Stromal cell of bone marrow (primary cell): ENCODE data around the gene KDM5A.
"Not testable (repeated sequence)": the region's sequence is repeated elsewhere in the genome, so short reads cannot be mapped to it uniquely, and the experiment has no call there.

Source experiments
- DNase-seq: peaks from one replicate; pipeline ENCODE4 v3.0.0-alpha.2; 2012; ENCODE audit warnings: low read depth

The KDM5A gene

DNA sequence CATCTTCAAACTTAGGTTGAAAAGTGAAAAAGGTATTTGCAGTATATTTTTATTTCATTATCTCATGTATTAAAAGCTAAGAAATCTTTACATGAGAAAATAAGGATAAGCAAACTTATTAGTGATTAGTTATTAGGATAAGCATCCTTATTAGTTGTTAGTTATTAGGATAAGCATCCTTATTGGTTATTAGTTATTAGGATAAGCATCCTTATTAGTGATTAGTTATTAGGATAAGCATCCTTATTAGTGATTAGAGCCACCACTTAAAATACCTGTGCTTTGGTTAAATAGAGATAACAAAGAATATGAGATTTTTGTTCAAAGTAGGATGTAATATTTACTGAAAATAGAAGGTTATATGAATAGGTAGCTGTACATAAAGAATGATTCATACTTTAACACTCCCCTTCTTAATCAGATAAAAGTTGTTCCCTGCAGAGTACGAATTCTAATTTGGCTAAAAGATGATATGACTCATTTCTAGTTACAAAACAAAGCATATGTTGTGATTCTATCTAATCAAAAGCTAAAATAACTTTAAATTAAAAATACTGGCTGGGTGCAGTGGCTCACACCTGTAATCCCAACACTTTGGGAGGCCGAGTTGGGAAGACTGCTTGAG is 56.4 kb downstream of the KDM5A start:
- no peak for DNase-seq

DNA sequence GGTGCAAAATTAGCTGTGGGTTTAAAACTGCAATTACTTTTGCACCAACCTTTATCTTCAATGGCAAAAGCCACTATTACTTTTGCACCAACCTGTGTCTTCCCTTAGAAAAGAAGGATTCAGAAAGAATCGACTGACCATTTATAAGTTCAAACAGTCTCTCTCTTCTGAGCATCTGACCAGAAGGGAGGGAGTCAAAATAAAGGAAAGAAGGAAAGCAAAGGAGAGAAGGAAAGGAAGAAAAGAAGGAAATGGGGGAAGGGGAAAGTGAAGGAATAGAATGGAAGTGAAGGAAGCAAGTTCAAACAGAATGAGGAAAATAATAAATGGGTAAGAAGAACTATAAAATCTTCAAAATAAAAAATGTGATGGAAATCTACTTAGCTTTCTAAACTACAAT is 57.8 kb downstream of the KDM5A start:
- DNase-seq: no peak

DNA sequence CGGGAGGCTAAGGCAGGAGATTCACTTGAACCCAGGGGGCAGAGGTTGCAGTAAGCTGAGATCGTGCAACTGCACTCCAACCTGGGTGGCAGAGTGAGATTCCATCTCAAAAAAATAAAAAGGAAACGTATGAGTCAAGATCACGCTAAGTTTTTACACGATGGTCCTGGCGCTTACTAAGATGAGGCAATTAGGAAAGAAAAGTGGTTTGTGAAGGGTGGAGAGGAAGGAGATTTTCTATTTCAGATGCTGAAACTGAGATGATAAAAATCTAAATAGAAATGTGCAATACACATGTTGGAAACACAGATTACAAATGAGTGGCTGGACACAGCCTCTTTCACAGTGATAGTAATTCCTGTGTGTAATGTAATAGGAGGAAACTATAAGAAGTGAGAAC is 63.2 kb downstream of the KDM5A start:
- no peak for DNase-seq

DNA sequence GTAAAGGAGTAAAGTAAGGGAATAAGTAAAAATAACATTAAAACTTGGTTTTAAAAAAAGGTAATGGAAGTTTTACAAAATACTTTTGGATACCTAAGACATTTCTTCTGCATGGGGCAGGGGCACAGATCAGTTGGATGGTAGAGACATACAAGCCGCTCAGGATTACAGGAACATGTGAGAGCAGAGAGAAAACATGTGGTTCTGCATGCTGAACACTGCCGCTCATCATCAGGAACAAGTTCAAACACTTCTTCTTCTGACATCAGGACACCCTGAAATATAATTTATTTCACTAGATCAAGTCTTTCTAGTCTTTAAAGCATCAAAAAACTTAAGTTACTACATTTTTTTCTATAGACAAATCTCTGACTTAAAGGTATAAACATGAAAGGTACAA is 65.6 kb downstream of the KDM5A start:
- DNase-seq: no peak

DNA sequence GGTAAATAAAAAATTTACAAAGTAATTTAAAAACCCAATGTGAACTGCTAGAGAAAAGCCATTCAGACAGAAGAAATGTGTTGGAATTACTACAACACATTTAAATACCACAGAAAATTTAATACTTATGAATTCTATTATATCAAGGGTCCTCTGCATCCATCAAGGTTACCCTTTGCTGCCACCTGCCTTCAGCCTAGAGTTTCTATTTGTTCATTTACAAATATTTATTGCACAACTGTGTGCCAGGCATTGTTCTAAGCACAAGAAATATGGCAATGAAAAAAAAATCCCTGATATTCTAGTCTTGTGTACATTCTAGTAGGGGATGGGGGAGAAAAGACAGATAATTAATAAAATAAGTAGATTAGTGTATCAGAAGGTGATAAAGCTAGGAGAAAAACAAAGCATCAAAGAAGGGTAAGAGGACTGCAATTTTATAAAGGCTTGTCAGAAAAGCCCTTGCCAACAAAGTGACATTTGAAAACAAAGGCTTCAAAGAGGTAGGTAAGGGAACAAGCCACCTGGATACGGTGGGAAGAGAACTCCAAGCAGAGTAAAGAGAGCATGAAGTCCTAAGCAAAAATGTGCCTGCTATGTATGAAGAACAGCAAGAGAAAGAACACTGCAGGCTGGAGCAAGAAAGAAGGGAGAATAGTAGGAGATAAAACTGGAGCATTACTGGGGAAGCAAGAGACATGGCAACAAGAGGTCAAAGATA is 67.4 kb downstream of the KDM5A start:
- DNase-seq: no peak

DNA sequence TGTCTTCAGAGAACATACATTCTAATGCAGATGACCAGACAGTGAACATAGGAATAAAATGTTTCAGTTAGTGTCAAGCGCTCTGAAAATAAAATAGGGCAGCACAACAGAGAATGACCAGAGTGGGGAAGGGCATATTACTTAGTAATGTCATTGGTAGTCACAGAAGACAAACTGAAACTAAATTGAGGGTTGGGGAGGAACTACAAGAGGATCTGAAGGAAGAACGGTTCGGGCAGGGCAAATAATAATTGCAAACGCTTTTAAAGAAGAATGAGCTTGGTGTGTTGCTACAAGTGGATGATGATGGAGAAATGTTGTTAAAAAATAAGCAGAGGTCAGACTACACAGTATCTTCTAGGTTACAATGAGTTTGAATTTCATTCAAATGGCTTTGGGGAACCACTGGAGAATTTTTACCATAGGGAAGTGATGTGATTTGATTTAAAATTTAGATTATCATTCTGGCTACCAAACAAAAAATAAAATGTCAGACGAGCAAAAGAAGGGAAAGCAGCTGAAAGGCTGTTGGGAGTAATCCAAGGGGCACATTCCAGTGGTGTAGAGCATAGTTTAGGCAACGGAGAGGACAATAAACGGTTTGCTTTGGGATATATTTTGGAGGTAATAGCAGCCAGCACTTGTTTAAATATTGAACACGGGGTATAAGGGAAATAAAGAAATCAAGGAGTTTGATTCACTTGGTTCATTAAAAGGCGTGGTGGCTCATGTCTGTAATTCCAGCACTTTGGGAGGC is 70.2 kb downstream of the KDM5A start:
- DNase-seq: no peak

DNA sequence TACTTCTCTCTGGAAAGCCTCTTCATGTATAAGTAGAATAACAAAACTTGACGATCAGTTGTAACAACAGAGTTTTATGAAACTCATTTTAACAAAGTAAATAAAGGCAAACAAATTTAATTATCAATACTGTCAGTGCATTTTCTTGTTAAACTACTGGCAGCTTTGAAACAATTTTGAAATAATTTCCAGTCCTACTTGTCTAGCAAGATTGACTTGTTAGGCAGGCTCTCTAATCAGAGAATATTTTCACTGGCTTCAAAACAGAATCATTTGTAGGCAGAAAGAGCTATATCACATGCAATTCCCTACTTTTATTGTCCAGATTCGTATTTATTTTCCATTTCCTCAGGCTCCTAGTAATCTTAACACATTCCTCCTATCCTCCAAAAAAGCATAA is 80.6 kb downstream of the KDM5A start:
- DNase-seq: no peak

DNA sequence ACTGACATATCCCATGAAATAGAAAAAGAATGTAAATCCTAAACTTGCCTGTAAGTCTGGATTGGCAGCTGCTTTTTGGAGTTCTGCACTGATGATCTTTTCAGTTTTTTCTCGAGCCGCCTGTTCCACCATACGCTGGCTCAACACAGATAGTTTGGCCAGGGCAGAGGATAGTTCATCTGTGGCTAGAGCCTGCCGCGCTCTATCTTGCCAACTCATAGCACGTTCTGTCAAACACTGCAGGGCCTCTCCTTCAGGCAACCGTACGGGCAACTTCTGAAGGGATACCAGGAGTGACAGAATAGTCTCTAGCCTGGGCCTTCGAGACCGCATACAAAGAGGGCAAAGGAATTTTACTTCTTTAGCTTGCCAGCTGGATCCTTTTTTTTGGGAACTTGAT is 81.7 kb downstream of the KDM5A start:
- DNase-seq: no peak

DNA sequence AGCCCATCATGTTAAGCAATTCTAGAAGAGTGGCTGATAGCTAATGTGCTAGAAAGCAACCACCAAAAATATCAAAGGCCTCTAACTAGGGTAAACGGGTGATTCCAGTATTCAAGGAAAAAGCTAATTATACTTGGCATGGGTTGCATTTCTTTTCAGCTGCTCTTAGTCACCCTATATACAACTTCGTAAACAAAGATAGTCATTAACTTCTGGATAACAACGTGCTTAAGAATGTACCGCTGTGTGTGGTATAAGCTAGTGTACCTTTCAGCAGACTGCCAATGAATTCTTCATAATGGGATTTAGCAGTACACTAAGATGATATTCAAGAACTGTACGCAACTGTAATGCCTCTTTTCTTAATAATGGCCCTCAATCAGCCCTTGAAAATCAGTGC is 84.3 kb downstream of the KDM5A start:
- no peak for DNase-seq

DNA sequence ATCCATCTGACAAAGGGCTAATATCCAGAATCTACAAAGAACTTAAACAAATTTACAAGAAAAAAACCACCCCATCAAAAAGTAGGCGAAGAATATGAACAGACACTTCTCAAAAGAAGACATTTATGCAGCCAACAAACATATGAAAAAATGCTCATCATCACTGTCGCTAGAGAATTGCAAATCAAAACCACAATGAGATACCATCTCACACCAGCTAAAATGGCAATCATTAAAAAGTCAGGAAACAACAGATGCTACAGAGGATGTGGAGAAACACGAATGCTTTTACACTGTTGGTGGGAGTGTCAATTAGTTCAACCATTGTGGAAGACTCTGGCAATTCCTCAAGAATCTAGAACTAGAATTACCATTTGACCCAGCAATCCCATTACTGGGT is 86.4 kb downstream of the KDM5A start:
- not testable (repeated sequence) for DNase-seq

DNA sequence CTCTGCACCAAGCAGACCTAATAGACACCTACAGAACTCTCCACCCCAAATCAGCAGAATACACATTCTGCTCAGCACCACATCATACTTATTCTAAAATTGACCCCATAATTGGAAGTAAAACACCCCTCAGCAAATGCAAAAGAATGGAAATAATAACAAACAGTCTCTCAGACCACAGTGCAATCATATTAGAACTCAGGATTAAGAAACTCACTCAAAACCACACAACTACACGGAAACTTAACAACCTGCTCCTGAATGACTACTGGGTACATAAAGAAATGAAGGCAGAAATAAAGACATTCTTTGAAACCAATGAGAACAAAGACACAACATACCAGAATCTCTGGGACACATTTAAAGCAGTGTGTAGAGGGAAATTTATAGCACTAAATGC is 89.0 kb downstream of the KDM5A start:
- DNase-seq: not testable (repeated sequence)

DNA sequence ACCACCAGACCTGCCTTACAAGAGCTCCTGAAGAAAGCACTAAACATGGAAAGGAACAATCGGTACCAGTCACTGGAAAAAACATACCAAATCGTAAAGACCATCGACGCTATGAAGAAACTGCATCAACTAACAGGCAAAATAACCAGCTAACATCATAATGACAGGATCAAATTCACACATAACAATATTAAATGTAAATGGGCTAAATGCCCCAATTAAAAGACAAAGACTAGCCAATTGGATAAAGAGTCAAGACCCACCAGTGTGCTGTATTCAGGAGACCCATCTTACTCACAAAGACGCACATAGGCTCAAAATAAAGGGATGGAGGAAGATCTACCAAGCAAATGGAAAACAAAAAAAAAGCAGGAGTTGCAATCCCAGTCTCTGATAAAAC is 89.6 kb downstream of the KDM5A start:
- not testable (repeated sequence) for DNase-seq

DNA sequence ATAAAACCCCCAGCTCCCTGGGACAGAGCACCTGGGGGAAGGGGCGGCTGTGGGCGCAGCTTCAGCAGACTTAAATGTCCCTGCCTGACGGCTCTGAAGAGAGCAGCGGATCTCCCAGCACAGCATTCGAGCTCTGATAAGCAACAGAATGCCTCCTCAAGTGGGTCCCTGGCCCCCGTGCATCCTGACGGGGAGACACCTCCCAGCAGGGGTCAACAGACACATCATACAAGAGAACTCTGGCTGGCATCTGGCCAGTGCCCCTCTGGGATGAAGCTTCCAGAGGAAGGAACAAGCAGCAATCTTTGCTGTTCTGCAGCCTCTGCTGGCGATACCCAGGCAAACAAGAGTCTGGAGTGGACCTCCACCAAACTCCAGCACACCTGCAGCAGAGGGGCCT is 91.1 kb downstream of the KDM5A start:
- DNase-seq: not testable (repeated sequence)

DNA sequence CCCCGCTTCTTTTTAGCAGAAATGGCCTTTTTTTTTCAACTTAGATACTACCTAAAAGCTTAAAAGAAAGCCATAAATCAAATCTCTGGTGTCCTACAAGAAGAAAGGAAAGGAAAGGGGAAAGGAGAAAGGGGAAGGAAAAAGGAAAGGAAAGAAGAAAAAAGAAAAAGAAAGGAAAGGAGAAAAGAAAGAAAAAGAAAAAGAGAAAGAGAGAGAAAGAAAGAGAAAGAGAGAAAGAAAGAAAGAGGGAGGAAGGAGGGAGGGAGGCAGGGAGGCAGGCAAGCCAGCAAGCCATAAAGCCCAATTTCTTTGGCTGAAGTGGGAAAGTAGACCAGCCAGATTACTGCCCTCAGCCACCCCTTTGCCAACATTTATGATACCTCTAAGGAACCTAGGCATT is 94.0 kb downstream of the KDM5A start:
- no peak for DNase-seq

DNA sequence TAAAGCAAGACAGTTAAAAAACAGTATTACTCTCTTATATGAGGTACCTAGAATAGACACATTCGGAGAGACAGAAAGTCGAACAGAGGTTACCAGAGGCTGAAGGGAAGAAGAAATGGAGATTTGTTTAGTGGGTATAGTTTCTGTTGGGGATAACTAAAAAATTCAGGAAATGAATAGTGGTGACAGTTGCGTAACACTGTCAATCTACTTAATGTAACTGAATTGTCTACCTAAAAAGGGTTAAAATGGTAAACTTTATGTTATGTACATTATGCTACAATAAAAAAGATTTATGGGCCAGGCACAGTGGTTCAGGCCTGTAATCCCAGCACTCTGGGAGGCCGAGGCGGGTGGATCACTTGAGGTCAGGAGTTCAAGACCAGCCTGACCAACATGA is 95.9 kb downstream of the KDM5A start:
- no peak for DNase-seq

DNA sequence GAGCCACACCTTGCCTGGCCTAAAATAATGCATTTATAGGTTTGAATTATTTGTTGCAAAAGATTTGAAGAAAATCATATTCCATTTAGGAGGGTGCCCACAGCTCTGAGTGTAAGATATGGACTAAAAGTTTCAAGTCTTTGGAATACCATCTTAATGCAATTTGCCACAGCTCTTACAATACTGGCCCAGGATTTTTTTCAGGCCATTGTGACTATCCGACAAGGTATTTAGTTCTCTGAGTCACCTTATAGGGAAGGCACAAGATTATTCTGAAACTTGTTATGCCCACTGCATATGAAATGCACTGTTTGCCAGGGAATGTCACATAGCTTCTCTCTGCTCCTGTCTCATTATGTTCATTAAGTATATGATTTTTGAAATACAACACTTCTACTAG is 96.9 kb downstream of the KDM5A start:
- DNase-seq: no peak

DNA sequence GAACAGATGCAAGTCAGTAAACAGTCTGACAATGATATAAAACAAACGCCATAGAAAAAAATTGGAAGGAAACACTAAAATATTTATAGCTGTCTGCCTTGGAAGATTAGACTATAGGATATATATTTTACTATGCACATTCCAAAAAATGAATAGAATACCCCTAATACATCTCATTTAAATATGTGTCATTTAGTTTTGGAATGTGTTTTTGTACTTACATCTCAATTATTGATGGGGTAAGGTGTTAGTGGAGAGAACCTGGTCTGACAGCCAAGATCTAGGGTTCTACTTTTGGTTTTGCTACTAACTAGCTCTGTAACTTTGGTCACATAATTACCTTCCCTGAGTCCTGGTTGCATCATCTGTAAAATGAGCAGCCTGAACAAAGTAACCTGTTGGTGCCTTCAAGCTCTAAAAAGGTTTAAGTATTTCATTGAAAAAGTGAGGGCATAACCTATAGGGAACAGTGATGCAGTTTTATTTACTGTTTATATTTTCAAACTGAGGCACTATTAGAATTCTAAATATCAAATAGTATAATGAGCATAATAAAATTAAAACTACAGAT is 97.9 kb downstream of the KDM5A start:
- no peak for DNase-seq

DNA sequence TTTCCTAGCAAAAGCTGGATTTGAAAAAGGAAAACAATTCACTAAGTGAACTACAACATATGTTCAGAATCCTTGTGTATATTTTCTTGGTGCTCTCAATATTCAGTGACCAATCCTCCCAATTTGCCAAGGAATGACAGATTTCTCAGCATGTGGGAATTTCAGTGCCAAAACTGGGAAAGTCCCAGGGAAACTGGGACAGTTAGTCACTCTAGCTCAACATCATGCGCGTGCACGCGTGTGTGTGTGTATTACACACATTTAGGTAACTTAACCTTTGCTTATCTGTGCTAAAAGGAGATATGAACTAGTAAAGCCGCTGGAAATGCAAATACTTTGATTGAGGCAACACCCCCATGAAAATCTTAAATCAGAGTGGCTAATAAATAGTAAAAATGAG is 100.4 kb downstream of the KDM5A start:
- peak; percentile 49 for DNase-seq

DNA sequence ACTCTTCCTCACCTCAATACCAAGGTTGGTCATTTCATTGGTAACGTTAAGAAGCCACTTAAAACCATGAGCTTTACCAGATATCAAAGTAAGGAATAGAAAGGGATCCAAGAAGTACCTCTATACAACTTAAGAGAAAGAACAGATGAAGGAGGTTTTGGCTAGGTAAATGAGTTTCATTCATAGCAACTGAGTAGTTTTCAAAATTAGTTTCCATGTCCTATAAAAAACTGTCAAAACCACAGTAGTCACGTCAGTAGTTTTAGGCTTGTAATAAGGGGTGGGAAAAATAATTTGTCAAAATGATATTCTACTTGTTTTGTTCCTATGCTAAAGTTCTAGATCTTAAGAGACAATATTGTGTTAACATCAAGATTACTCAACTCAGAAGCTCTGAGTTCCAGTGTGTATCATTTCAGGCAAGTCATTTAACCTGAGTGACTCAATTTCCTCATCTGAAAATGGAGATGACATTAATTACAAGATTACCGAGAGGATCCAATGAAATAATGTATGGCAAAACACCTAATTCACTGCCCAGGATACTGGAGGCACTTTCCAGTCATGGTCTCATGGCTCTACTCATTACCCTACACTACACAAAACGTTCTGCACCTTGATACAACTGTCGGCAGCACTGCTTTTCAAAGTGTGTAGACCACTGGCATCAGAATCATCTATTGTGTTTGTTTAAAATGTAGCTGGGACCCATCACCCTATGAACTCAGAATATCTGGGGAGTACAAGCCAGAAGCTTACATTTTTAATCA is 102.4 kb downstream of the KDM5A start:
- DNase-seq: no peak

DNA sequence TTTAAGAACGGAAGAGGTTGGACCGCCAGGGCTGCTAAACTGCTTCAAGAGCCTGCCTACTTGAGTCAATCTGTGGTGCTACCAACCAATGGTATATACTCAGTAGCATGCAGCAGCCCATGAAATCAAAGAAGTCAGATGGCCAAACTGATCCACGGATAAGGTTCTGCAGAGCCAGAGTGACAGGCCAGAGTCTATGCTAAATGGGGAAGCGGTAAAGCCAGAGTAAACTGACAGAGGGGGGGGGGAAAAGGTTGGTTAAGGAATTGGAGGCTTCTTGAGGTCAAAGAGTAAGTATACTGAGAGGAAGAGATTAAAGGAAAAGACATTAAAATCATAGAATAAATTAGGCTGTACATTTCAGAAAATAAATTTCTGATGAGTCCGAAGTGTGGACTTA is 111.1 kb downstream of the KDM5A start:
- DNase-seq: no peak

DNA sequence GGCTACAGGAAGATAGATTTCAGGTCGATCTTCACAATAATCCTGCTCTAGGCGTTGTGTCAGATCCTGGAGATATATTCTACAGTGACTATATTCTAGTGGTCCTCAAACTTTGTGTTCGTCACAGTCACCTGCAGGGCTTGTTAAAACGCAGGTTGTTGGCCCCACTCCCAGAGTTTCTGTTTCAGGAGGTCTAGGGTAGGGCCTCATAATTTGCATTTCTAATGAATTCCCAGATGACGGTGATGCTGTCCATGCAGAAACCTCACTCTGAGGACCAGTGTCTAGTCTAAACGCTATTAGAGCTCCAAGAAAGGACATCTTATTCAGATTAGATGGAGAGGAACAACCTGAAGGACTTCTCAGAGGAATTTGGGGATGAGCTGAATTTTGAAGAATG is 113.3 kb downstream of the KDM5A start:
- DNase-seq: no peak

DNA sequence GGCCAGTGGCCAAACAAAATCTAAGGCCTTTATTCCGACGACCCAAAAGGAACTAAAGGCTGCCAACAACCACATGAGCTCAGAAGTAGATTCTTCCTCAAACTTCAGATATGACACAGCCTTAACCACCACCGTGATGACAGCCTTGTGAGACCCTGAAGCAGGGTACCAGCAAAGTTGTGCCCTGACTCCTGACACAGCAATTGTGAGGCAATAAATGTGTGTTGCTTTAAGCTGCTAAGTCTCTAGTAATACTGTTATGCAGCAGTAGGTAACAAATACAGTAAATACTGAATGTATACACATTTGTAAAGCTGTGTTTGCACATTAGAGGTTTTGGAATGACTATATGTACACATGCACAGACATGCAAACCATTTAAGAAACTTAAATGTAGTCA is 115.7 kb downstream of the KDM5A start:
- no peak for DNase-seq
